GM12874 (cell line): ENCODE data around the gene C6orf89.

Experiments used
- TF ChIP-seq, protein P1 (sequence below): IDR thresholded peaks from 2 replicates; pipeline ENCODE4 v1.5.1; 2011; ENCODE audit warnings: low read depth, mild to moderate bottlenecking, control low read depth, low read length, moderate library complexity; ENCODE audit not compliant: insufficient read depth

C6orf89 gene

DNA sequence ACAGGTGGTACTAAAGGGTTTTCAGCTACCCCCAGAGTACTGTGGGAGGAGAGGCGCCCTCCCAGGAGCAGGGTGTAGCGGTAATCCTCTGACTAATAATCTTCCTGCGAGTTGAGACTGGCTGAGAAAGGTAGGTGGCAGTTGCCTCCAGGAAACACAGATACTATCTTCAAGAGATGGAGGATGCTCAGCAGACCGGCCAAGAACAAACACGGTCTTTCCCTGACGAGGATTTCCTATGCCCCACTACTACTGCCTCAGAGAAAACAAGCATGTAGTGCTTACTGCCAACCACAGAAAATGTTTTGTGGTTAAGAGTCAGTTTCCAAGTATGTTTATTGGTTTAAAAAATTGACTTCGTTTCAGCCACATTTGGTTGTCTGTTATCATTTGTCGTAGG is 26.8 kb downstream of the C6orf89 start:
- TF ChIP-seq, protein P1, sequence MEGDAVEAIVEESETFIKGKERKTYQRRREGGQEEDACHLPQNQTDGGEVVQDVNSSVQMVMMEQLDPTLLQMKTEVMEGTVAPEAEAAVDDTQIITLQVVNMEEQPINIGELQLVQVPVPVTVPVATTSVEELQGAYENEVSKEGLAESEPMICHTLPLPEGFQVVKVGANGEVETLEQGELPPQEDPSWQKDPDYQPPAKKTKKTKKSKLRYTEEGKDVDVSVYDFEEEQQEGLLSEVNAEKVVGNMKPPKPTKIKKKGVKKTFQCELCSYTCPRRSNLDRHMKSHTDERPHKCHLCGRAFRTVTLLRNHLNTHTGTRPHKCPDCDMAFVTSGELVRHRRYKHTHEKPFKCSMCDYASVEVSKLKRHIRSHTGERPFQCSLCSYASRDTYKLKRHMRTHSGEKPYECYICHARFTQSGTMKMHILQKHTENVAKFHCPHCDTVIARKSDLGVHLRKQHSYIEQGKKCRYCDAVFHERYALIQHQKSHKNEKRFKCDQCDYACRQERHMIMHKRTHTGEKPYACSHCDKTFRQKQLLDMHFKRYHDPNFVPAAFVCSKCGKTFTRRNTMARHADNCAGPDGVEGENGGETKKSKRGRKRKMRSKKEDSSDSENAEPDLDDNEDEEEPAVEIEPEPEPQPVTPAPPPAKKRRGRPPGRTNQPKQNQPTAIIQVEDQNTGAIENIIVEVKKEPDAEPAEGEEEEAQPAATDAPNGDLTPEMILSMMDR: no peak

DNA sequence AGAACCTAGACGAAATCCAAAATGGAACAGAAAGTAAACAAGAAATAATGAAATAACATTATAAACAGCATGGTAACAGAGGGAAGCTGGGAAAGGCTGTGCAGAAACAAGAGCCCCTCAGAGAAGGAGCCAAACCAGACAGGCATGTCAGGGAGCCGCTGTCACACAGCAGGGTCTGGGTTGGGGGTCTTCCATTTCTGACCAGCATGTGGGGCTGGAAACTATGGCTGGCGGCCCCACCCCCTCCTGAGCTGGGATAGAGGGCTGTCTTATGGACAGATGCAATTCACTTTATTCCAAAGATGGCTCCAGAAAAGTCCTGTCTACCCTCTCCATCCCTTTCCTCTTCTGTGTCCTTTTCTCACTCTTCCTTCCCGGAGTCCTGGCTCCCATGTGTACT is 27.3 kb downstream of the C6orf89 start:
- TF ChIP-seq, protein P1: no peak

DNA sequence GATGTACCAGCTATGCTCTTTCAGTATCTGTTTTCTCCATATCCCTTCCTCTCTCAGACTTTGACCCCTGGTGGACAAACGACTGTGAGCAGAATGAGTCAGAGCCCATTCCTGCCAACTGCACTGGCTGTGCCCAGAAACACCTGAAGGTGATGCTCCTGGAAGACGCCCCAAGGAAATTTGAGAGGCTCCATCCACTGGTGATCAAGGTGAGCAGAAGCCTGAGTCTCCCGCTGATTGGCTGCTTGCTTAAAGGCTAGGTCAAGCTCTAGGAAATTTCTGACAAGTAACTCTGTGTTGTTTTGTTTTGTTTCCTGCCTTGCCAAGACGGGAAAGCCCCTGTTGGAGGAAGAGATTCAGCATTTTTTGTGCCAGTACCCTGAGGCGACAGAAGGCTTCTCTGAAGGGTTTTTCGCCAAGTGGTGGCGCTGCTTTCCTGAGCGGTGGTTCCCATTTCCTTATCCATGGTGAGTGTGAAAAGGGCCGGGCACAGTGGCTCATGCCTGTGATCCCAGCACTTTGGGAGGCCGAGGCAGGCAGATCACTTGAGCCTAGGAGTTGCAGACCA is 28.6 kb downstream of the C6orf89 start:
- TF ChIP-seq, protein P1: no peak

DNA sequence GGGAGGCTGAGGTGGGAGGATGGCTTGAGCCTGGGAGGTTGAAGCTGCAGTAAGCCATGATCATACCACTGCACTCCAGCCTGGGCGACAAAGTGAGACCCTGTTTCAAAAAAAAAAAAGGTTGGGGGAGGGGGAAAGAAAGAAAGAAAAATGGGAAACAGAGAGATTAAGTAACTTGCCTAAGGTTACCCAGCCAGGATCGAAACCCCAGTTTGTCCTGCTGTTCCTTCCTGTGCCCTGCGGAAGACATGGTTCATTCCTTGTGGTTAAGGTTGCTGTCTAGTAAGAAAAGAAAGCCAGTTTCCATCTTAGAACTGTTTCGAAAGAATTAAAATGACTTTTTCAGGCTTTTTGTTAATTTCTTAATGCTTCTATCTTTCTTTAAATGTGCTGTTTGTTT is 29.8 kb downstream of the C6orf89 start:
- TF ChIP-seq, protein P1: no peak

DNA sequence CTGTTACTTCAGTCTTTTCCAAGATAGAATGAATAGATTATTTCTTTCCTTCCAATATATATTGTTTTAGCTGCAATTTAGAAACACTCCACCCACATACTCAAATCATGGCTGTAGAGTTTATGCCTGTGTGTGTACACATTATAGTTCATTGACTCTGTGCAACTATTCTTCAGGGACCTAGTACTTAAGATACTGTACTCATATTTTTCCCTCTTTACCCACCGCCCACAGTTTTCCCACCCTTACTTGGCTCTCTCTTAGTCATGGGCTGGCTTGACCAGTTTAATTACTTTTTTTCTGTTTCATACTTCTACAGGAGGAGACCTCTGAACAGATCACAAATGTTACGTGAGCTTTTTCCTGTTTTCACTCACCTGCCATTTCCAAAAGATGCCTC is 30.4 kb downstream of the C6orf89 start:
- TF ChIP-seq, protein P1: no peak

DNA sequence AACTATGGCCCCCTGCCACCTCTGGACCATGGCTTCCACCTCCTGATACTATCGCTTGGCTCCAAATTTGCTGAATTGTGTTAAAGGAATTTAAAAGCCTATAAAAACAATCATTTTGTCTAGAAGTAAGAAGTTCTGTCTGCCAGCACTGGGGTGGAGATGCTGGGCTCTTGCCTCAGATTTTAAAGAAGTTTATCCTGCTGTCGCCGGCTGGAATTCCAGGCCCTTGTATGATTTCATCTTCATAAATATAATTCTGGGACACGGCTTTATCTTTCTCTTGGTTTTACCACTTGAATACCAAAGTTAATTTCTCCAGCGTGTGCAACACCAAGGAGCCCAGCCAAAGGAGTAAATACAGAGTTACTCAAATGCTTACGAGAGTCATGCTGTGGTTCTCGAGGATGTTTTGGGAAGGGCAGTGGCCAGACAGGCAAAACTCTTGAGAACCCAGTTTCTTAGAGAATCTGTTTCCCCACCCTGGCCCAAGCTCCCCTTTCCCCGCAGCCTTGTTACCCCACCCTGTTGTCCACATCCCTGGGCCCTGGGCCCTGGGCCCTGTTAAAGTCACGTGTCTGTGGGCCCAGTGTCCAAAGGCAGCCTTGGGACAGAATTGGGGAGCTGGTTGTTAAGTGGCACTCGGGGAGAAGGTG is 31.9 kb downstream of the C6orf89 start:
- TF ChIP-seq, protein P1: no peak

DNA sequence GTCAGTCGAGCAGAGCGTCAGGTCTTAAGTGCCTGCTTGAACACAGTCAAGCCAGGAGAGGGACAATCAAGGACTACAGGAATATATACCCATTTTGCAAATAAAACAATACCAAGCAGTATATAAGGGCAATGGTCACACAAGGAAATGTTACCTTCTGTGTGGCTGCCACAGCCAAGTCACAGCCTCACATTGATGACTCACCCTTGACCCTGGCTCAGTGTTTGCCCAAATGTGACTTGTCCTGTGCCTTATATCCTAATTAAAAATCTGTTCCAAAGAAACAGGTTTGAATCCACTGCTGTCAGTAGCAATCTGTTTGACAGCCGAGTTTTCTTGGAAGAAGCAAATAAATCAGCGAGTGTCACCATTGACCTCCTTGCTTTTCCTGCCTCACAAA is 34.3 kb downstream of the C6orf89 start:
- TF ChIP-seq, protein P1: no peak
